GM19395 (cell line): ENCODE results near the gene TMEM86B.

Experiments used
- ATAC-seq: cut with Tn5 transposase; IDR thresholded peaks from one replicate; pipeline ENCODE4 v1.9.1; 2021; ENCODE audit warnings: mild to moderate bottlenecking, moderate library complexity; ENCODE audit not compliant: unreplicated experiment

The TMEM86B gene

DNA sequence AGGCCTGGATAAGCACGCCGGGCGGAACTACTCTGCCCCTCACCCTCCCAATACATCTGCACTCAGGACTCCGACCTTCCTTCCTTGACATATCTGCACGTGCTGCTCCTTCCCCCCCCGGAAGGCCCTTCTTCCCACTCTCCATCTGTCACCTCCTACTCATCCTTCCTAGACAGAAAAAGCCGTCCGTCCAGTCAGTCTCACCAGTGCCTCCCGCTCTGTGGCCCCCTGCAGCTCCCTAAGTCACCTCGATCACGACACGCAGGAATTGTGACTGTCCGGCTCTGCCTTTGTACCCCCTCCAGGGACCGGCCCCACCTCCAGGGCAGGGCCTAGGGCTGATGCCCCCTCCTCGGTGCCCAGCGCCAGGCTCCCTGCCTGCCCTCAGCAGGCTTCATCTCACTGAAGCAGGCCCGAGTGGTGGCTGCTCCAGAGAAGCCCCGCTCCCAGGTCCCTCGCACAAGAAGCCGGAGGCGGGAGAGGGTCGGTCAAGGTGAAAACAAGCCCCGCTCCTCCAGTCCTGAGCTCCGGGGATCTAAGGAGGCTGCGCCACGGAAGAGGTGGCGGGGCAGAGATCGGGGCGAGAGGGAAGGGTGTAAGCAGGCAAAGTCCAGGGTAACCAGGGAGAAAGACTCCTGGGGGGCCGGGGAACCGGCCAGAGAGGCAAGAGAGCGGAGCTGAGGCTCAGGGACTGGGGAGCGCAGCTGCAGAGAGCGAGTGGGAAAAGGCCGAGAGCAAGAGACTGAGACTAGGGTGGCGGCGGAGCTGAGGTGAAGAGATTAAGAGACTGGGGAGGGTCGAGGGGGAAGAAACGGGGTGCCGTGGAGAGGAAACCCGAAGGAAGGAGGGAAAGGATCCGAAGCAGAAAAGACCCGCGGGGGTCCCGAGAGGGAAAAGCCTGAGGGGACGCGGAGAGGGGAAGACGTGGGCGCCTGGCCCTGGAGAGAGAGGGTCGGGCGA lies 29.2 kb upstream of the TMEM86B start:
- no peak for ATAC-seq

GRCh38 chr19:55256562-55257460 lies 28.2 kb upstream of the TMEM86B start:
- no peak for ATAC-seq

GRCh38 chr19:55255618-55256423 lies 27.3 kb upstream of the TMEM86B start:
- no peak for ATAC-seq

DNA sequence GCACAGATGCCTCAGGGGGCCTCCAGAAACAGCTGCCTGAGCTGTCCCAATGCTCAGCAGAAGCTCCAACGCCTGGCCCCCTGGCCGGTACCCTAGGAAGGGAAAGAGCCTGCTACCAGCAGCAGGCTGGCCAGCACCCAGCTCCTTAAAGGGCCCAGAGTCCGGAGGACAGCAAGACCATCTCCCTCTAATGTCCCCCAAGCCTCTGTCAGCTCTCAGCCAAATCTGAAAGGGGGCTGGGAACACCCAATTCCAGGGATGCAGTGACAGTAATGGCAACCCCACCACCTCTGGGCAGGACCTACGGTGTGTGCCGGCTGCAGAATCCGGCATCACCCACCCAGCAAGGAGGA lies 26.0 kb upstream of the TMEM86B start:
- ATAC-seq, result no peak

GRCh38 chr19:55253842-55254624 lies 25.5 kb upstream of the TMEM86B start:
- ATAC-seq, result peak; percentile 53

GRCh38 chr19:55252760-55253663 lies 24.4 kb upstream of the TMEM86B start:
- ATAC-seq, result peak; percentile 5

GRCh38 chr19:55251341-55252081 lies 22.9 kb upstream of the TMEM86B start:
- ATAC-seq, result no peak

GRCh38 chr19:55250262-55251036 lies 21.9 kb upstream of the TMEM86B start:
- ATAC-seq, result no peak

DNA sequence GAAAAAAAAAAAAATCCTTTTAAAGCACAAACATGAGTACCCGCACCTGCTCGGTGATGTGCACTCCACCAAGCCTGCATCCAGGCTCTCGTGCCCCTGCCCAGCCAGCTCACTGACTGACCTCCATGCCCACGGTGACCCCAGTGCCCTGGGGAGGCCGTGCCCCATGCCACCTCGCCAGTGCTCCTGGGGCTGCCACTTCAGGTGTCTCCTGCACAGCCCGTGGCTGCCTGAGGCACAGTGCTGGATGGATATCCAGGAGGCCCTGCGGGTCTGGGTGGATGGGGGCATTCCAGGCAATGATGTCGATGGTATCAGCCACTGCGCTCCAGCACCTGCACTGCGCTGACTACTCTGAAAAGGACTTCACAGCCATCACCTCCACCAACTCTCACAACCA lies 21.3 kb upstream of the TMEM86B start:
- ATAC-seq, result no peak

DNA sequence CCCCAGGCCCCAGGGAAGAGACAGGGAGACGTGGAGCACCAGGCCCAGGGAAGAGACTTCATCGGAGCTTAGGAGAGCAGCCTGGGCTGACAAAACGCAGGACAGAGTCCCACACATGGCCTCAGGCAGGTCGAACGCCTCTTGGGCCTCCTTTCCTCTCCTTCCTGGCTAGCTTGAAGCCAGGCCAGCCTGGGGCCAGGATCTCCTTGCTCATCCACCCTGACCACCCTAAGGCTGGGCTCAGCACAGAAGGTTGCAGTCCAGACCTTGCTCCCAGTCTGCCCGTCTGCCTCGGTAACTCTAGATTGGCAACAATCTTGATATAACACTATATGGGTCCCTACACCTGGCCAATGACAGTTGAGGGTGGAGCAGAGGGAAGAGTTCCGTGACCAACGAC lies 20.1 kb upstream of the TMEM86B start:
- no peak for ATAC-seq

- no peak for ATAC-seq
These were observed 19.7 kb upstream of the TMEM86B start for GRCh38 chr19:55248166-55248675.

DNA sequence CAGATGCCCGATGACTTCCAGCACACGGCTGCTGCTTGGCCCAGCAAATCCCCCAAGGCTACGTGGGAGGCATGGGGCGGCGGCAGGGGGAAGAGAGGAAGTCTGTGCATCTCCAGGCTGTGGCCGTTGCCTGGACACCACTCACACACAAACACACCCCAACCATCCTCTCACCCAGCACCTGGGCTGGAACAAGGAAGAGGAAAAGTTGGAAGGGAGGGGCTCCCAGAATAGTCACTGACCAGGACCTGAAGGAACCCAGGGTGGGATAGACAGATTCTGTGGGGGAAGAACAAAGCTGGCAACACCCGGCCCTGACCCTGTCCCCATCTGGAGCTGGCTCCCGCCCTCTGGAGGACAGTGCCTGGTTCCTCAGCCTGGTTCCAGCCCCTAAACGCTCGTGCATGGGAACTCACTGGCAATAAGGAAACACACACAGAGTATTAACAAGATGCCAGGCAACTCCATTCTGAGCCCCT lies 19.1 kb upstream of the TMEM86B start:
- ATAC-seq, result no peak

GRCh38 chr19:55246462-55247451 lies 18.2 kb upstream of the TMEM86B start:
- ATAC-seq, result no peak

DNA sequence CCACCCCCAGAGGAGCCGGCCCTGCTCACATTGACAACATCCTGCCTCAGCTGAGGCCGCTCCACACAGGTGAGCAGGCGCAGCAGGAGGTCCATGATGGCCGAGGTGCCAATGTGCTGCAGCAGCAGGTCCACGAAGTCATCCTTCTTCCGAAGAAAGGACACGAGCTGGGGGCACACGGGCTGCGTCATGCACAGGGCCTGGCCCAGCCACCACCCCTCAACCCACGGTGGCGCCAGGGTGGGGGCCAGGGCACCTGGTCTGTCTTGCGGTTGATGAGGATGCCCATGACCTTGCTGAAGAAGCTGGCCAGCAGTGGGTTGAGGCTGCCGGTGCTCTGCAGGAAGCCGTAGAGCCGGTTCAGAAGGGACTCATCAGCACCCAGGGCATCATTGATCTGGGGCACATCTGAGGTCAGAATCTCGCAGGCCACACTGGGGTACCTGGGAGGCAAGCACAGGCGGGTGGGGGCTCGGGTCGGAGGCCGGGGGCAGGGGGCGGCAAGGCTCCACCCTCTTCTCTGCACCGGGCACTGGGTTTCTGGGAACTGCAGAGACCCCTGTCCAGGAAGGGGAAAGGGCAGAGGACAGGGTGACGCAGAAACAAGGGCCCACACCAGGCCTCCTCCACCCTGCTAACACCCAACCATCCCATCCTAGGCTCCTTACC lies 16.8 kb upstream of the TMEM86B start:
- no peak for ATAC-seq

DNA sequence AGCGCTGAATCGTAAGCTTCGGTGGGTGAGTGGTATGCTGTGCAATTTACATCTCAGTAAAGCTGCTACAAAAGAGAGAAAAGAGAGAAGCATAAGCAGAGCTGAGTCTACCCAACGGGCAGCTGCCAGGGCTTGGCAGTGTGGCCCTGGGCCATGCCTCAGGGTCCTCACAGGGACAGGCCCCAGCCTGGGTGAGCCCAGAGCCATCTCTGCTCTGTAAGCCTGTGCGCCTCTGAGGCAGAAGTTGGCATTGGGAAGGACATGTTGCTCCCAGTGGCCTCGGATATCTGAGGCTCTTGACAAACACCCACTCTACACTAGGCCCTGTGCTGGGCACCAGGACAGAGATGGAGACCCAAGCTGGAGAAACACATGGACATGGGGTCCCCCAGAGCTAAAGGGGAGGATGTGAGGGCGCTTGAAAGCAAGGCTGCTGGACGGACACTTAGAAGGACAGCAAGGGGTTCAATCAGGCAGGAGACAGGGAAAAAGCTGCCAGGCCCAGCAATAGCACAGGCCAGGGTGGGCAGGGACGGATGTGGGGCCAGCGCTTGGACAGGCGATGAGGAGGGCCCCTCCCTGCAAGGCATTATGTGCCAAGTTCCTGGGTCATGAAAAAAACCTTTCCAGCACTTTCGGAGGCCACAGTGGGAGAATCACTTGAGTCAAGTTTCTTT lies 15.6 kb upstream of the TMEM86B start:
- ATAC-seq, result no peak
